RWPE1 (cell line): ENCODE measurements around the gene RAC3.

Experiments
- CTCF ChIA-PET: fragments of 350-600 bp; sonication (Branson Sonifier 250); formaldehyde crosslinking; extraction: SDS; loops from one replicate; lab custom pipeline; 2021; lab: Yijun Ruan, JAX
- POLR2A ChIA-PET: fragments of 400-600 bp; formaldehyde crosslinking; extraction: SDS; loops from one replicate; lab custom pipeline; 2020; ENCODE audit warnings: antibody characterized with exemption; ENCODE audit not compliant: low non-redundant PET; lab: Yijun Ruan, JAX
- DNase-seq: peaks from one replicate; pipeline ENCODE4 v3.0.0; 2012; ENCODE audit warnings: low spot score
- H3K27ac ChIP-seq: fragments of 450-650 bp; 2 replicates; pipeline ENCODE4 v1.5.1; 2017
- TF ChIP-seq, protein P1 (sequence below): fragments of 450-650 bp; conservative IDR thresholded peaks from 2 replicates; pipeline ENCODE4 v1.5.1; 2017; ENCODE audit warnings: low read depth, mild to moderate bottlenecking

Gene RAC3

DNA sequence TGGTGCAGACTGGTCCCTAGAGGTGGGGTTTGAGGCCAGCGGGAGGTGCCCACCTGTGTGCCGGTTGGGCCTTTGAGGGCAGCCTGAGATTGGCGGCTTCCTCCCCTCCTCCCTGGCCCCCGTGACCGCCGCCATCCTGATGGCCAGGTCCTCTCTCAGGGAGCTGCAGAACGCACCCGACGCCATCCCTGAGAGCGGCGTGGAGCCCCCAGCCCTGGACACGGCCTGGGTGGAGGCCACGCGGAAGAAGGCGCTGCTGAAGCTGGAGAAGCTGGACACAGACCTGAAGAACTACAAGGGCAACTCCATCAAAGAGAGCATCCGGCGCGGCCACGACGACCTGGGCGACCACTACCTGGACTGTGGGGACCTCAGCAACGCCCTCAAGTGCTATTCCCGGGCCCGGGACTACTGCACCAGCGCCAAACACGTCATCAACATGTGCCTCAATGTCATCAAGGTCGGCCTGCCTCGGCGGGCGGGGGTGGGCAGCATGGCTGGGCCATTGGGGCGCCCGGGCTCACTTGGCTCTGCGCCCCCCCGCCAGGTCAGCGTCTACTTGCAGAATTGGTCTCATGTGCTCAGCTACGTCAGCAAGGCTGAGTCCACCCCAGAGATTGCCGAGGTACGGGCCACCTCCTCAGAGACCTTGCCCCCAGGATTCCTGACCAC, 23.0 kb downstream of the RAC3 start:
- no peak for DNase-seq
- peak overlapping the region; percentile 79 for H3K27ac ChIP-seq
- ChIA-PET CTCF (interaction anchor here (1.0 to 2.0 kb wide), 2 partner anchors 22 to 24 kb away, joined by 3 to 5 read pairs; no protein-coding TSS in a partner anchor), POLR2A (no interaction called here)
- TF ChIP-seq, protein P1, sequence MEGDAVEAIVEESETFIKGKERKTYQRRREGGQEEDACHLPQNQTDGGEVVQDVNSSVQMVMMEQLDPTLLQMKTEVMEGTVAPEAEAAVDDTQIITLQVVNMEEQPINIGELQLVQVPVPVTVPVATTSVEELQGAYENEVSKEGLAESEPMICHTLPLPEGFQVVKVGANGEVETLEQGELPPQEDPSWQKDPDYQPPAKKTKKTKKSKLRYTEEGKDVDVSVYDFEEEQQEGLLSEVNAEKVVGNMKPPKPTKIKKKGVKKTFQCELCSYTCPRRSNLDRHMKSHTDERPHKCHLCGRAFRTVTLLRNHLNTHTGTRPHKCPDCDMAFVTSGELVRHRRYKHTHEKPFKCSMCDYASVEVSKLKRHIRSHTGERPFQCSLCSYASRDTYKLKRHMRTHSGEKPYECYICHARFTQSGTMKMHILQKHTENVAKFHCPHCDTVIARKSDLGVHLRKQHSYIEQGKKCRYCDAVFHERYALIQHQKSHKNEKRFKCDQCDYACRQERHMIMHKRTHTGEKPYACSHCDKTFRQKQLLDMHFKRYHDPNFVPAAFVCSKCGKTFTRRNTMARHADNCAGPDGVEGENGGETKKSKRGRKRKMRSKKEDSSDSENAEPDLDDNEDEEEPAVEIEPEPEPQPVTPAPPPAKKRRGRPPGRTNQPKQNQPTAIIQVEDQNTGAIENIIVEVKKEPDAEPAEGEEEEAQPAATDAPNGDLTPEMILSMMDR: no peak

DNA sequence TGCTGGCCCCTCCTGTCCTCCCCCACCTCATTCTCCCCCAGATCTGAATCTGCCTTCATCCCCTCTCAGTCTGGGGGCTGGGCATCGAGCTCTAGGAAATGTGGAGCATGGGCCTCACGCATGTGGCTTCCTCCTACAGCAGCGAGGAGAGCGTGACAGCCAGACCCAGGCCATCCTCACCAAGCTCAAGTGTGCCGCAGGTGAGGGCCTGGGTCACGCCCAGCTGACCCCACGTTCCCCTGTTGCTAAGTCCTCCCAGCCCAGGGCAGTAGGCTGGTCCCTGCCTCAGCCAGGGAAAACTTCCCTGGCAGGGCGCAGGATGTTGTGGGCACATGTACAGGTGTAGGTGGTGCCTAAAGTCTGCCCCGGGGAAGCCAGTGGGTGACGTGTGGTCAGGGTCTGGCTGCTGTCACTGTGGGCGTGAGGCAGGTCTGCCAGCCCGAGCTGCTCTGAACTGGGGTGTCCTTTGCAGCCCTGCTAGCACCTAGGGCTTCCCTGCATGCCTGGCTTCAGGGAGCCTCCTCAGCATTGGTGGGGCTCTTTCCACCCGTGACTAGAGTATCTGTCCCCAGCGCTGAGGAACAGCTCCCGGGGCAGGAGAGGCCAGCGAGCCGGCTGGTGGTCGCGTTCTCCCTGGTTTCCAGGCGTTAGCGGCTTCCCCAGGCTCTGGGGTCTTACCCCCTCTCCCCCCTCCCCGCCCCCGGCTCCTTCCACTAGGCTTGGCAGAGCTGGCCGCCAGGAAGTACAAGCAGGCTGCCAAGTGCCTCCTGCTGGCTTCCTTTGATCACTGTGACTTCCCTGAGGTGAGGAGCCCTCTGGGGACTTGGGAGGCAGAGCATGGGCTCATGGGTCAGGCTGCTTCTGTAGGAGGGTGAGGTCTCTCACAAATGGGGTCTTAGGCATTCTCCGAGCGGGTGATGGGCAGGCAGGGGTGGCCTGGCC, 23.8 kb downstream of the RAC3 start:
- CTCF ChIA-PET: interaction anchor here (1.0 kb wide), 1 partner anchor 21 kb away, joined by 3 read pairs; no protein-coding TSS in a partner anchor
- peak overlapping the region; percentile 79 for H3K27ac ChIP-seq
- DNase-seq: no peak
- POLR2A ChIA-PET: no interaction called here
- TF ChIP-seq, protein P1: no peak

DNA sequence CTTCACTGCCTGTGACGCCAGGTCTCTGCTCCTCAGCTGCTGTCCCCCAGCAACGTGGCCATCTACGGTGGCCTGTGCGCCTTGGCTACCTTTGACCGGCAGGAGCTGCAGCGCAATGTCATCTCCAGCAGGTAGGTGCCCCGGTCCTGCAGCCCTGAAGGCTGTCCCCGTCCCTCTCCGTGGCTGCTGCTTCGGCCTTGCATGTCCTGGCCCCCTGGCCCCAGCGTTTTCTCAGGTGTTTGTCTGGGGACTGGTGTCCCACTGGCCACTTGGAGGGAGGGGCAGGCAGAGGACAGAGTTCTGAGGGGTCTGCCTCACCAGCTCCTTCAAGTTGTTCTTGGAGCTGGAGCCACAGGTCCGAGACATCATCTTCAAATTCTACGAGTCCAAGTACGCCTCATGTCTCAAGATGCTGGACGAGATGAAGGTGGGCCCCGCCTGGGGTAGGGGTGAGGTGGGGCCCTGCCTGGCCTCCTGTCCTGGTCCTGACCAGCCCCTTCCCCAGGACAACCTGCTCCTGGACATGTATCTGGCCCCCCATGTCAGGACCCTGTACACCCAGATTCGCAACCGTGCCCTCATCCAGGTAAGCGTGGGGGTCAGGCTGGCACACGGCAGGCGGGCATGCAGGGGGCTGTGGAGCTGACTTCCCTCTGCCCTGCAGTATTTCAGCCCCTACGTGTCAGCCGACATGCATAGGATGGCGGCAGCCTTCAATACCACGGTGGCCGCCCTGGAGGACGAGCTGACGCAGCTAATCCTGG, 24.7 kb downstream of the RAC3 start:
- no peak for DNase-seq
- POLR2A ChIA-PET: no interaction called here
- TF ChIP-seq, protein P1: no peak
- H3K27ac ChIP-seq: peak overlapping the region; percentile 79
- CTCF ChIA-PET: interaction anchor here (1.0 kb wide), 1 partner anchor 20 kb away, joined by 3 read pairs; no protein-coding TSS in a partner anchor

GRCh38 chr17:82056729-82057621, 25.5 kb downstream of the RAC3 start:
- ChIA-PET CTCF (no interaction called here), POLR2A (no interaction called here)
- peak overlapping the region; percentile 79 for H3K27ac ChIP-seq
- TF ChIP-seq, protein P1: no peak
- DNase-seq: no peak

- CTCF ChIA-PET: no interaction called here
- peak overlapping the region; percentile 79 for H3K27ac ChIP-seq
- DNase-seq: no peak
- TF ChIP-seq, protein P1: no peak
- POLR2A ChIA-PET: no interaction called here
These were observed 26.9 kb downstream of the RAC3 start for GRCh38 chr17:82058230-82058854.
